Astrocyte of the cerebellum (primary cell): ENCODE results near the gene DALRD3.
A peak's percentile ranks its signal among the peaks of the same experiment; 100 is the strongest.

Experiments
- DNase-seq: peaks from one replicate; pipeline ENCODE4 v3.0.0-alpha.2; 2011; ENCODE audit warnings: low read depth
- H3K4me3 ChIP-seq: 2 replicates; pipeline ENCODE4 v1.5.1; 2011; ENCODE audit warnings: mild to moderate bottlenecking, low read depth, low read length, moderate library complexity
- in situ Hi-C: cut with HindIII; loops from 2 replicates; pipeline ENCODE4 v1.10.0; 2017; ENCODE audit warnings: low sequenced_read_pairs
- TF ChIP-seq, protein P1 (sequence below): IDR thresholded peaks from 2 replicates; pipeline ENCODE4 v1.5.1; 2012; ENCODE audit warnings: low read length, low read depth, moderate library complexity, mild to moderate bottlenecking; ENCODE audit errors: missing control alignments

DALRD3 gene

DNA sequence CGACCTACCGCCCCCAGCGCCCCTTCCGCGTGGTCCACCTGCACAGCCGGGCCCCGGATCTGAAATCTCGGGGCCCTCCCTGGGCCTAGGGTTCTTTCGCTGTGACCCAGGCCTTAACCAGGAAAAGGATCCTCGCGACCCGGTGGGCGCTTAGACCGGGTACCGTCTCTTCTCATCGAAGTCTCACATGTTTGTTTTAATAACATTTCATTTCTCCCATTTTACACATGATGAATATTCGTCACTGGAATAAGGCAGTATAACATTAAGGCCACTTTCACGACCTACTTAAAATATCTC lies 277 bp upstream of the DALRD3 start:
- peak overlapping the region; percentile 91 for H3K4me3 ChIP-seq
- DNase-seq, result no peak
- in situ Hi-C loops, result no loop called here
- TF ChIP-seq, protein P1, sequence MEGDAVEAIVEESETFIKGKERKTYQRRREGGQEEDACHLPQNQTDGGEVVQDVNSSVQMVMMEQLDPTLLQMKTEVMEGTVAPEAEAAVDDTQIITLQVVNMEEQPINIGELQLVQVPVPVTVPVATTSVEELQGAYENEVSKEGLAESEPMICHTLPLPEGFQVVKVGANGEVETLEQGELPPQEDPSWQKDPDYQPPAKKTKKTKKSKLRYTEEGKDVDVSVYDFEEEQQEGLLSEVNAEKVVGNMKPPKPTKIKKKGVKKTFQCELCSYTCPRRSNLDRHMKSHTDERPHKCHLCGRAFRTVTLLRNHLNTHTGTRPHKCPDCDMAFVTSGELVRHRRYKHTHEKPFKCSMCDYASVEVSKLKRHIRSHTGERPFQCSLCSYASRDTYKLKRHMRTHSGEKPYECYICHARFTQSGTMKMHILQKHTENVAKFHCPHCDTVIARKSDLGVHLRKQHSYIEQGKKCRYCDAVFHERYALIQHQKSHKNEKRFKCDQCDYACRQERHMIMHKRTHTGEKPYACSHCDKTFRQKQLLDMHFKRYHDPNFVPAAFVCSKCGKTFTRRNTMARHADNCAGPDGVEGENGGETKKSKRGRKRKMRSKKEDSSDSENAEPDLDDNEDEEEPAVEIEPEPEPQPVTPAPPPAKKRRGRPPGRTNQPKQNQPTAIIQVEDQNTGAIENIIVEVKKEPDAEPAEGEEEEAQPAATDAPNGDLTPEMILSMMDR, result no peak

GRCh38 chr3:49017229-49017970 lies 980 bp downstream of the DALRD3 start:
- TF ChIP-seq, protein P1, result no peak
- peak overlapping the region; percentile 91 for H3K4me3 ChIP-seq
- no peak for DNase-seq
- in situ Hi-C loops, result no loop called here

GRCh38 chr3:49016414-49017228 lies 1.8 kb downstream of the DALRD3 start:
- TF ChIP-seq, protein P1, result no peak
- in situ Hi-C loops, result no loop called here
- no peak overlapping the region for H3K4me3 ChIP-seq
- DNase-seq, result no peak

GRCh38 chr3:49015765-49016164 lies 2.6 kb downstream of the DALRD3 start:
- DNase-seq, result no peak
- no peak overlapping the region for H3K4me3 ChIP-seq
- TF ChIP-seq, protein P1, result no peak
- in situ Hi-C loops, result no loop called here

DNA sequence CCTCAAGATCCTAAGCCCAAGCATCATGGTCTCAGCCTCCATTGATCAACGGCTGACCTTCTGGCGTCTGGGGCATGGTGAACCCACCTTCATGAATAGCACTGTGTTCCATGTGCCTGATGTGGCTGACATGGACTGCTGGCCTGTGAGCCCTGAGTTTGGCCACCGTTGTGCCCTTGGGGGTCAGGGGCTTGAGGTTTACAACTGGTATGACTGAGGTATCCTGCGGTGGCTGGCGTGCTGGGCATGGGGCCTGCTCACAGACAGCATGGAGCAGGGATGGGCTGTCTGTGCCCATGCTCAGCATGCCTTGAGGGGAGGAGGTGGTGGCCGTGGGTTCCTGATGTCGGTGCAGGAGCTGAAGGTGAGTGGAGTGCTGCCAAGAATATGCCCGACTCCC lies 3.3 kb downstream of the DALRD3 start:
- in situ Hi-C loops, result no loop called here
- DNase-seq, result no peak
- no peak overlapping the region for H3K4me3 ChIP-seq
- TF ChIP-seq, protein P1, result no peak

DNA sequence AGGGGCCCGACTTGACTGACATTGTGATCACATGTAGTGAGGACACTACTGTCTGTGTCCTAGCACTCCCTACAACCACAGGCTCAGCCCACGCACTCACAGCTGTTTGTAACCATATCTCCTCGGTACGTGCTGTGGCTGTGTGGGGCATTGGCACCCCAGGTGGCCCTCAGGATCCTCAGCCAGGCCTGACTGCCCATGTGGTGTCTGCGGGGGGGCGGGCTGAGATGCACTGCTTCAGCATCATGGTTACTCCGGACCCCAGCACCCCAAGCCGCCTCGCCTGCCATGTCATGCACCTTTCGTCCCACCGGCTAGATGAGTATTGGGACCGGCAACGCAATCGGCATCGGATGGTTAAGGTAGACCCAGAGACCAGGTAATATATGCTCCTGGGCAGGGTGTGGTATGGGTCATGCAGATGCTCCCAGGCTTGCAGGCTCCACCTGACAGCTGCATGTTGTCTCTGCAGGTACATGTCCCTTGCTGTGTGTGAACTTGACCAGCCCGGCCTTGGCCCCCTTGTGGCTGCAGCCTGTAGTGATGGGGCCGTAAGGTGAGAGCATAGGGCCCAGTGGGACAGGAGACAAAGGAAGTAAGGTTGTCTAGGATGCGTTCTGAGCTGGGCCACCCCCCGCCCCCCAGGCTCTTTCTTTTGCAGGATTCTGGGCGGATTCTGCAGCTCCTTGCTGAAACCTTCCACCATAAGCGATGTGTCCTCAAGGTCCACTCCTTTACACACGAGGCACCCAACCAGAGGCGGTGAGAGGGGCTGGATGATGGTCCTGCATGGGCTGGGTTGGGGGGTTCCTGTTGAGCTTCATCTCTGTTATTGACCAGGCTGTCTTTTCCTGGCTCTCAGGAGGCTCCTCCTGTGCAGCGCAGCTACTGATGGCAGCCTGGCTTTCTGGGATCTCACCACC lies 4.4 kb downstream of the DALRD3 start:
- no peak for DNase-seq
- in situ Hi-C loops, result no loop called here

More for the DNA sequence above, 4.4 kb downstream of the DALRD3 start:
- no peak overlapping the region for H3K4me3 ChIP-seq
- TF ChIP-seq, protein P1, result peak; percentile 79
